GM21723 (cell line): Measurements from ENCODE around the gene CNKSR3.
"Not testable (repeated sequence)": the region's sequence is repeated elsewhere in the genome, so short reads cannot be mapped to it uniquely, and the experiment has no call there.

ENCODE experiments used
- ATAC-seq: cut with Tn5 transposase; IDR thresholded peaks from one replicate; pipeline ENCODE4 v1.9.1; 2021; ENCODE audit warnings: mild to moderate bottlenecking, moderate library complexity; ENCODE audit not compliant: unreplicated experiment

Gene CNKSR3

GRCh38 chr6:154529957-154530356 is 19.5 kb upstream of the CNKSR3 start:
- no peak for ATAC-seq

- no peak for ATAC-seq
Observed at GRCh38 chr6:154528310-154528915, 17.9 kb upstream of the CNKSR3 start.

- ATAC-seq: no peak
Observed at GRCh38 chr6:154526996-154527395, 16.5 kb upstream of the CNKSR3 start.

GRCh38 chr6:154522576-154522975 is 12.1 kb upstream of the CNKSR3 start:
- no peak for ATAC-seq

GRCh38 chr6:154521412-154521811 is 10.9 kb upstream of the CNKSR3 start:
- ATAC-seq: no peak

- ATAC-seq: no peak
Observed at GRCh38 chr6:154520280-154520679, 9.8 kb upstream of the CNKSR3 start.

GRCh38 chr6:154518396-154518795 is 7.9 kb upstream of the CNKSR3 start:
- no peak for ATAC-seq

GRCh38 chr6:154516276-154516675 is 5.8 kb upstream of the CNKSR3 start:
- ATAC-seq: no peak

GRCh38 chr6:154515826-154516225 is 5.3 kb upstream of the CNKSR3 start:
- ATAC-seq: no peak

GRCh38 chr6:154515076-154515475 is 4.6 kb upstream of the CNKSR3 start:
- not testable (repeated sequence) for ATAC-seq

GRCh38 chr6:154514481-154514880 is 4.0 kb upstream of the CNKSR3 start:
- ATAC-seq: no peak

- ATAC-seq: no peak
Observed at GRCh38 chr6:154513601-154514320, 3.3 kb upstream of the CNKSR3 start.

- ATAC-seq: no peak
Observed at GRCh38 chr6:154512201-154512600, 1.7 kb upstream of the CNKSR3 start.

GRCh38 chr6:154511791-154512190 is 1.3 kb upstream of the CNKSR3 start:
- ATAC-seq: no peak

GRCh38 chr6:154509421-154510143 is 903 bp downstream of the CNKSR3 start:
- ATAC-seq: peak; percentile 45

GRCh38 chr6:154508573-154509375 is 1.7 kb downstream of the CNKSR3 start:
- no peak for ATAC-seq

- no peak for ATAC-seq
Observed at GRCh38 chr6:154506991-154507898, 3.2 kb downstream of the CNKSR3 start.

GRCh38 chr6:154506582-154506981 is 3.9 kb downstream of the CNKSR3 start:
- no peak for ATAC-seq

- ATAC-seq: no peak
Observed at GRCh38 chr6:154506108-154506507, 4.4 kb downstream of the CNKSR3 start.

GRCh38 chr6:154504865-154505449 is 5.5 kb downstream of the CNKSR3 start:
- no peak for ATAC-seq
